ENCODE data around the gene LCP2. TPM values are rescaled to one million over a fixed set of nuclear protein-coding genes. Genes with fewer than 3 reads are reported as not detected.

LCP2 gene
- total and polyA plus RNA-seq, 2 of the 4 experiments (the other 2 are of a cell fraction), result not detected

DNA sequence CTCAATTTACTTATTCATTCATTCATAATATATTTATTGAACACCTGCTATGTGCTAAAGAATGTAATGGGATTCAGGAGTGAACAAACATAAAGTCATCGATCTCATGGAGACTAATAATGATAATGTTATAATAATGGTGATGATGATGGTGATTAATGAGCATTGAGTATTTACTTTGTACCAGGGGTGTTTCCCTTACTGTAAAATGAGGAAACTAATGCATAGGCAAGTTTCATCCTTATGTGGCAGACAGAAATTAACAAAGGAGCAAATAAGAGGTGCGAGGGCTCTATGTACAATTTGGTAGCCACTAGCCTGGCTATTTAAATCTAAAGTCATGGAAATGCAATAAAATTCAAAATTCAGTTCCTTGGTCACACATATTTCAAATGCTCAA lies 11.1 kb upstream of the LCP2 start:
- Histone ChIP-seq H2BK15ac (ENCODE audit: low read depth, low read length) (no peak overlapping the region), H3K9me1 (ENCODE audit: insufficient read depth, low read length) (no peaks in the 10 kb centered on the region), H3K9me3 (ENCODE audit: control insufficient read depth, insufficient read depth, low read length) (no peaks in the 10 kb centered on the region), H3K27me3 (ENCODE audit: control insufficient read depth, insufficient read depth, low read length) (no peaks in the 10 kb centered on the region), H3K27ac (ENCODE audit: insufficient read depth, low read length) (no peak overlapping the region), H4K8ac (ENCODE audit: low read depth in 2 of 2, low read length in 2 of 2) (no peak overlapping the region), H3K14ac (replicated peaks; ENCODE audit: low read depth, low read length) (no peak overlapping the region), H3K4me1 (ENCODE audit: control insufficient read depth, insufficient read depth, low read length) (no peaks in the 10 kb centered on the region), H4K20me1 (ENCODE audit: insufficient read depth, low read length) (no peaks in the 10 kb centered on the region), H3K56ac (ENCODE audit: extremely low read depth, insufficient read depth, low read length) (no peak overlapping the region), H4K91ac (ENCODE audit: insufficient read depth, low read depth, low read length) (no peak overlapping the region), H3K36me3 (ENCODE audit: control insufficient read depth, insufficient read depth, low read length) (no peaks in the 10 kb centered on the region), H4K5ac (ENCODE audit: low read depth, low read length) (no peak overlapping the region), H3K23ac (ENCODE audit: low read depth, low read length) (no peak overlapping the region), H2AFZ (replicated peaks; ENCODE audit: low read length, poor library complexity) (no peak overlapping the region), H3K4ac (ENCODE audit: low read depth, low read length) (no peak overlapping the region), H3K4me3 (ENCODE audit: insufficient read depth, low read depth, low read length) (no peak overlapping the region), H3K79me1 (ENCODE audit: low read depth in 1 of 2, low read length in 2 of 2) (no peaks in the 10 kb centered on the region), H2BK120ac (ENCODE audit: low read depth, low read length) (no peak overlapping the region), H3K18ac (ENCODE audit: low read depth, low read length) (no peak overlapping the region), H3K9ac (ENCODE audit: low read depth, low read length) (no peak overlapping the region), H2BK20ac (ENCODE audit: low read depth, low read length) (no peak overlapping the region), H3K4me2 (ENCODE audit: low read depth, low read length) (no peak overlapping the region), H2AK9ac (replicated peaks; ENCODE audit: low read depth, low read length, poor library complexity) (no peak overlapping the region), H2AK5ac (ENCODE audit: low read depth, low read length) (no peak overlapping the region), H2BK5ac (ENCODE audit: low read depth, low read length, poor library complexity, severe bottlenecking) (no peak overlapping the region)
- in situ Hi-C loops (cut with MboI; ENCODE audit: low sequenced_read_pairs) (no loop called here), intact Hi-C loops (cut with micrococcal nuclease) (no loop called here), dilution Hi-C loops (cut with HindIII; ENCODE audit: low sequenced_read_pairs, unreplicated experiment) (no loop called here)
- CTCF ChIA-PET, result no interaction called here
- TF ChIP-seq SMC3 (IDR thresholded peaks at IDR 0.05; ENCODE audit: low read depth, low read length), result no peak
- POLR2A ChIA-PET (ENCODE audit: unreplicated experiment), result no interaction called here
- ATAC-seq (ENCODE audit: low read depth), result no peak
- BruUV-seq (replicated peaks), result no TSS peak
- no CpG with 5 or more reads among the region's 2 CpGs for WGBS, 2 experiments (ENCODE audit: extremely low coverage in 2 of 2, insufficient read length in 1 of 2)
- DNase-seq, result no peak
